Mesenchymal stem cell (in vitro differentiated cells and primary cell): ENCODE data around the gene ITIH3.
A peak's percentile ranks its signal among the peaks of the same experiment; 100 is the strongest.
"Not testable (repeated sequence)": the region's sequence is repeated elsewhere in the genome, so short reads cannot be mapped to it uniquely, and the experiment has no call there.

Experiments used
- DNase-seq: peaks from one replicate; pipeline ENCODE4 v3.0.0-alpha.2; 2013
- H2AFZ ChIP-seq: one replicate; pipeline ENCODE4 v1.6.1; 2013; ENCODE audit warnings: low read depth, mild to moderate bottlenecking, control low read depth, inconsistent platforms, low read length, moderate library complexity
- H2AK5ac ChIP-seq: 2 replicates; pipeline ENCODE4 v1.6.1; 2013; ENCODE audit warnings: low read length, moderate library complexity, mild to moderate bottlenecking, inconsistent platforms; ENCODE audit not compliant: severe bottlenecking
- H2BK120ac ChIP-seq: one replicate; pipeline ENCODE4 v1.6.1; 2013; ENCODE audit warnings: low read depth, mild to moderate bottlenecking, inconsistent platforms, low read length, moderate library complexity
- H2BK12ac ChIP-seq, 2 experiments: one replicate each; pipeline ENCODE4 v1.6.1; 2013; ENCODE audit warnings: inconsistent platforms in 2 of 2, low read length in 2 of 2, mild to moderate bottlenecking in 2 of 2, moderate library complexity in 2 of 2, control low read depth in 1 of 2
- H2BK15ac ChIP-seq: one replicate; pipeline ENCODE4 v1.6.1; 2013; ENCODE audit warnings: mild to moderate bottlenecking, low read depth, inconsistent platforms; ENCODE audit not compliant: poor library complexity, severe bottlenecking
- H2BK5ac ChIP-seq: 2 replicates; pipeline ENCODE4 v1.6.1; 2013; ENCODE audit warnings: low read depth, mild to moderate bottlenecking, low read length, control low read depth, inconsistent platforms; ENCODE audit not compliant: poor library complexity, severe bottlenecking
- H3K14ac ChIP-seq, 2 experiments: one replicate each; pipeline ENCODE4 v1.6.1; 2013; ENCODE audit warnings: inconsistent platforms in 2 of 2, low read length in 2 of 2, control low read depth in 1 of 2, mild to moderate bottlenecking in 1 of 2, moderate library complexity in 1 of 2
- H3K18ac ChIP-seq, 2 experiments: one replicate each; pipeline ENCODE4 v1.6.1; 2013; ENCODE audit warnings: inconsistent platforms in 2 of 2, low read length in 2 of 2, control low read depth in 1 of 2, low read depth in 1 of 2, mild to moderate bottlenecking in 1 of 2
- H3K23ac ChIP-seq, 2 experiments: one replicate each; pipeline ENCODE4 v1.6.1; 2013; ENCODE audit warnings: inconsistent platforms in 2 of 2, low read length in 2 of 2, mild to moderate bottlenecking in 2 of 2, moderate library complexity in 2 of 2, control low read depth in 1 of 2
- H3K27ac ChIP-seq: 2 replicates; pipeline ENCODE4 v1.5.1; 2013; ENCODE audit warnings: mild to moderate bottlenecking, moderate library complexity, low read length, control low read depth, inconsistent platforms; ENCODE audit not compliant: poor library complexity, severe bottlenecking
- H3K27me3 ChIP-seq, 2 experiments: 2 replicates each; pipeline versions ENCODE4 v1.6.1 to v1.7.0; 2013; ENCODE audit warnings: low read length in 2 of 2, mild to moderate bottlenecking in 2 of 2, moderate library complexity in 2 of 2, control low read depth in 1 of 2, inconsistent platforms in 1 of 2; ENCODE audit not compliant: control insufficient read depth in 1 of 2, insufficient read depth in 1 of 2
- H3K36me3 ChIP-seq, 2 experiments: 2 replicates each; pipeline versions ENCODE4 v1.6.1 to v1.7.0; 2013; ENCODE audit warnings: low read length in 2 of 2, control low read depth in 1 of 2, inconsistent platforms in 1 of 2, low read depth in 1 of 2, mild to moderate bottlenecking in 1 of 2; ENCODE audit not compliant: insufficient read depth in 2 of 2, control insufficient read depth in 1 of 2
- H3K4ac ChIP-seq, 2 experiments: one replicate each; pipeline ENCODE4 v1.6.1; 2013; ENCODE audit warnings: inconsistent platforms in 2 of 2, low read length in 2 of 2, mild to moderate bottlenecking in 2 of 2, moderate library complexity in 2 of 2, control low read depth in 1 of 2, low read depth in 1 of 2
- H3K4me1 ChIP-seq: 2 replicates; pipeline ENCODE4 v1.6.1; 2013; ENCODE audit warnings: low read depth, low read length, control low read depth; ENCODE audit not compliant: control insufficient read depth, insufficient read depth
- H3K4me2 ChIP-seq: 2 replicates; pipeline ENCODE4 v1.6.1; 2013; ENCODE audit warnings: low read length, mild to moderate bottlenecking, inconsistent platforms; ENCODE audit not compliant: poor library complexity, severe bottlenecking
- H3K4me3 ChIP-seq, 2 experiments: 2 replicates each; pipeline versions ENCODE4 v1.5.1 to v1.7.0; 2013; ENCODE audit warnings: low read length in 2 of 2, mild to moderate bottlenecking in 2 of 2, control low read depth in 1 of 2, low read depth in 1 of 2; ENCODE audit not compliant: insufficient read depth in 1 of 2
- H3K79me1 ChIP-seq: replicated peaks from 2 replicates; pipeline ENCODE4 v1.6.1; 2013; ENCODE audit warnings: mild to moderate bottlenecking, control low read depth, low read length, inconsistent platforms; ENCODE audit not compliant: poor library complexity, severe bottlenecking
- H3K9ac ChIP-seq: 2 replicates; pipeline ENCODE4 v1.7.0; 2013; ENCODE audit warnings: mild to moderate bottlenecking, low read length, moderate library complexity
- H3K9me3 ChIP-seq: 2 replicates; pipeline ENCODE4 v1.7.0; 2013; ENCODE audit warnings: mild to moderate bottlenecking, low read length; ENCODE audit not compliant: control insufficient read depth
- H4K8ac ChIP-seq: one replicate; pipeline ENCODE4 v1.6.1; 2013; ENCODE audit warnings: inconsistent platforms, mild to moderate bottlenecking, low read length, moderate library complexity
- H4K91ac ChIP-seq: one replicate; pipeline ENCODE4 v1.6.1; 2013; ENCODE audit warnings: mild to moderate bottlenecking, low read length, inconsistent platforms
- WGBS: methylation state at CpG from one replicate; pipeline ENCODE4 v1.1.7; 2013; ENCODE audit warnings: mixed read lengths; 5-methylcytosine and 5-hydroxymethylcytosine counted together

Gene ITIH3

GRCh38 chr3:52775877-52776276, 18.7 kb upstream of the ITIH3 start:
- no peak overlapping the region for H3K14ac ChIP-seq
- no peak overlapping the region for H3K9ac ChIP-seq
- H3K79me1 ChIP-seq, result no peaks in the 10 kb centered on the region
- no peak overlapping the region for H3K4me2 ChIP-seq
- H2BK120ac ChIP-seq, result no peak overlapping the region
- H2BK5ac ChIP-seq, result no peak overlapping the region
- no peak overlapping the region for H2BK12ac ChIP-seq
- H3K36me3 ChIP-seq, result no peaks in the 10 kb centered on the region
- H2AK5ac ChIP-seq, result no peak overlapping the region
- H3K27ac ChIP-seq, result no peak overlapping the region
- H2BK15ac ChIP-seq, result no peak overlapping the region
- peaks cover 29 to 32% of the 10 kb centered on the region in 2 experiments for H3K27me3 ChIP-seq
- H4K91ac ChIP-seq, result no peak overlapping the region
- H3K23ac ChIP-seq, result no peak overlapping the region
- WGBS, result 78% methylated on average over 8 of the region's 8 CpGs
- no peak overlapping the region for H3K18ac ChIP-seq
- no peak for DNase-seq
- no peak overlapping the region for H2AFZ ChIP-seq
- no peak overlapping the region for H3K4me3 ChIP-seq
- no peaks in the 10 kb centered on the region for H3K9me3 ChIP-seq
- H3K4ac ChIP-seq, result no peak overlapping the region
- H4K8ac ChIP-seq, result no peak overlapping the region
- H3K4me1 ChIP-seq, result peaks cover 7% of the 10 kb centered on the region

GRCh38 chr3:52776486-52776885, 18.1 kb upstream of the ITIH3 start:
- not testable (repeated sequence) for H3K9me3 ChIP-seq, H3K14ac ChIP-seq, H2BK15ac ChIP-seq, H3K4me2 ChIP-seq, H3K18ac ChIP-seq, H2BK120ac ChIP-seq, H2AFZ ChIP-seq, H4K91ac ChIP-seq, H3K79me1 ChIP-seq, H3K4ac ChIP-seq, H3K27ac ChIP-seq, DNase-seq, H2BK12ac ChIP-seq, H3K9ac ChIP-seq, H4K8ac ChIP-seq, H3K36me3 ChIP-seq, H2AK5ac ChIP-seq, H3K4me3 ChIP-seq, H3K23ac ChIP-seq, H2BK5ac ChIP-seq, H3K4me1 ChIP-seq
- 82% methylated on average over 5 of the region's 6 CpGs for whole genome bisulfite sequencing
- peaks cover 31 to 36% of the 10 kb centered on the region in 2 experiments for H3K27me3 ChIP-seq

- H4K8ac ChIP-seq, result no peak within 1 kb of the TSS
- no peak within 1 kb of the TSS for H2AK5ac ChIP-seq
- no peak for DNase-seq
- peaks cover 2% of the 10 kb centered on the region for H3K4me1 ChIP-seq
- no peak within 1 kb of the TSS for H2AFZ ChIP-seq
- peak within 1 kb of the TSS in 1 of 2 experiments; percentile 39 for H3K14ac ChIP-seq
- H3K27ac ChIP-seq, result no peak within 1 kb of the TSS
- H3K36me3 ChIP-seq, result no peaks in the 10 kb centered on the region
- H3K18ac ChIP-seq, result no peak within 1 kb of the TSS
- H3K9ac ChIP-seq, result no peak within 1 kb of the TSS
- H3K4me2 ChIP-seq, result no peak within 1 kb of the TSS
- no peaks in the 10 kb centered on the region for H3K79me1 ChIP-seq
- no peak within 1 kb of the TSS for H2BK120ac ChIP-seq
- WGBS, result 89% methylated on average over 12 of the region's 12 CpGs
- H3K23ac ChIP-seq, result no peak within 1 kb of the TSS
- no peak within 1 kb of the TSS for H2BK12ac ChIP-seq
- H3K4ac ChIP-seq, result no peak within 1 kb of the TSS
- H2BK5ac ChIP-seq, result no peak within 1 kb of the TSS
- H3K27me3 ChIP-seq, result peaks cover 39 to 45% of the 10 kb centered on the region in 2 experiments
- H3K4me3 ChIP-seq, result no peak within 1 kb of the TSS
- no peaks in the 10 kb centered on the region for H3K9me3 ChIP-seq
- no peak within 1 kb of the TSS for H2BK15ac ChIP-seq
- no peak within 1 kb of the TSS for H4K91ac ChIP-seq
Observed at GRCh38 chr3:52777127-52777958, 17.3 kb upstream of the ITIH3 start, which contains the start of gene ITIH1. Gene ITIH1 (plus strand): TSS chr3:52777599. CDS start chr3:52777616, 17 bp downstream.

GRCh38 chr3:52777959-52778805, 16.4 kb upstream of the ITIH3 start:
- Histone ChIP-seq H3K4me3 (no peak overlapping the region), H3K36me3 (no peaks in the 10 kb centered on the region), H4K8ac (no peak overlapping the region), H3K4me1 (peaks cover 2% of the 10 kb centered on the region), H4K91ac (no peak overlapping the region), H3K23ac (no peak overlapping the region), H2BK120ac (no peak overlapping the region), H2AFZ (no peak overlapping the region), H2BK12ac (no peak overlapping the region), H3K4me2 (no peak overlapping the region), H2AK5ac (no peak overlapping the region), H3K14ac (peak overlapping the region in 1 of 2 experiments; percentile 39), H3K9me3 (no peaks in the 10 kb centered on the region), H3K4ac (no peak overlapping the region), H3K27ac (no peak overlapping the region), H3K27me3 (peaks cover 48 to 53% of the 10 kb centered on the region in 2 experiments), H2BK15ac (no peak overlapping the region), H2BK5ac (no peak overlapping the region), H3K18ac (no peak overlapping the region), H3K79me1 (no peaks in the 10 kb centered on the region), H3K9ac (no peak overlapping the region)
- DNase-seq, result no peak
- WGBS, result 84% methylated on average over 17 of the region's 17 CpGs
